GM23338 (cell line): Measurements from ENCODE around the gene CDH4. TPM values are rescaled to one million over a fixed set of nuclear protein-coding genes. Genes with fewer than 3 reads are reported as not detected.

Experiments
- ATAC-seq: fragments of 200-7000 bp; cut with Tn5 transposase; 3 replicates; pipeline ENCODE4 v1.9.1; 2020
- DNase-seq: peaks from one replicate; pipeline ENCODE4 v3.0.0-alpha.2; 2015; ENCODE audit warnings: low spot score
- H2AFZ ChIP-seq: fragments of 200-600 bp; sonication (generic); 2 replicates; pipeline ENCODE4 v1.8.0; 2016; ENCODE audit warnings: antibody characterized with exemption, mild to moderate bottlenecking, moderate library complexity
- H3F3A ChIP-seq: fragments of 200-600 bp; sonication (generic); replicated peaks from 2 replicates; pipeline ENCODE4 v1.8.0; 2017; ENCODE audit warnings: antibody characterized with exemption, mixed run types, low read depth
- H3K27ac ChIP-seq: fragments of 200-600 bp; sonication (generic); 2 replicates; pipeline ENCODE4 v1.6.1; 2016; ENCODE audit warnings: low read depth
- H3K27me3 ChIP-seq: fragments of 200-600 bp; sonication (generic); 2 replicates; pipeline ENCODE4 v1.8.0; 2016; ENCODE audit warnings: mild to moderate bottlenecking, mixed run types, moderate library complexity; ENCODE audit not compliant: insufficient read depth
- H3K36me3 ChIP-seq: fragments of 200-600 bp; sonication (generic); 2 replicates; pipeline ENCODE4 v1.8.0; 2016; ENCODE audit warnings: mild to moderate bottlenecking; ENCODE audit not compliant: insufficient read depth
- H3K4me1 ChIP-seq: fragments of 200-600 bp; sonication (generic); 2 replicates; pipeline ENCODE4 v1.8.0; 2016; ENCODE audit warnings: mild to moderate bottlenecking, moderate library complexity; ENCODE audit not compliant: insufficient read depth
- H3K4me2 ChIP-seq: fragments of 200-600 bp; sonication (generic); 2 replicates; pipeline ENCODE4 v1.7.1; 2017; ENCODE audit warnings: mixed run types
- H3K4me3 ChIP-seq: fragments of 200-600 bp; sonication (generic); 2 replicates; pipeline ENCODE4 v1.6.1; 2016; ENCODE audit warnings: mixed run types
- H3K79me2 ChIP-seq: fragments of 200-600 bp; sonication (generic); replicated peaks from 2 replicates; pipeline ENCODE4 v1.8.0; 2017; ENCODE audit warnings: mild to moderate bottlenecking; ENCODE audit not compliant: insufficient read depth
- H3K9me2 ChIP-seq: fragments of 200-600 bp; sonication (generic); 2 replicates; pipeline ENCODE4 v1.8.0; 2017; ENCODE audit not compliant: insufficient read depth
- H4K20me1 ChIP-seq: fragments of 200-600 bp; sonication (generic); replicated peaks from 2 replicates; pipeline ENCODE4 v1.8.0; 2017; ENCODE audit warnings: mild to moderate bottlenecking; ENCODE audit not compliant: insufficient read depth
- H3K27ac Mint-ChIP-seq: 2 replicates; pipeline ENCODE4 v1.8.0; 2020; ENCODE audit warnings: inconsistent platforms, mild to moderate bottlenecking, moderate library complexity, mixed read lengths
- H3K27me3 Mint-ChIP-seq: 3 replicates; pipeline ENCODE4 v1.8.0; 2022; ENCODE audit warnings: low read depth, mild to moderate bottlenecking, moderate library complexity, mixed read lengths, inconsistent platforms; ENCODE audit not compliant: insufficient read depth, poor library complexity
- H3K36me3 Mint-ChIP-seq: 3 replicates; pipeline ENCODE4 v1.8.0; 2021; ENCODE audit warnings: low read depth, mild to moderate bottlenecking, inconsistent platforms, moderate library complexity, mixed read lengths
- H3K4me1 Mint-ChIP-seq: 3 replicates; pipeline ENCODE4 v1.8.0; 2020; ENCODE audit warnings: mild to moderate bottlenecking, inconsistent platforms, mixed read lengths
- H3K4me3 Mint-ChIP-seq: 3 replicates; pipeline ENCODE4 v1.8.0; 2021; ENCODE audit warnings: moderate library complexity, mild to moderate bottlenecking, inconsistent platforms, mixed read lengths
- H3K9me3 Mint-ChIP-seq: 3 replicates; pipeline ENCODE4 v1.8.0; 2020; ENCODE audit warnings: moderate library complexity, mild to moderate bottlenecking, inconsistent platforms, mixed read lengths
- CREB1 ChIP-seq: fragments of 250-450 bp; sonication (Bioruptor Pico); IDR thresholded peaks from 2 replicates; pipeline ENCODE4 v1.5.0; 2020; ENCODE audit warnings: low read depth, mild to moderate bottlenecking, moderate library complexity
- CTCF ChIP-seq, 2 experiments: fragments of 200-600 bp in 1 of 2; sonication (generic) in 1 of 2; conservative IDR thresholded peaks; 2 replicates each; pipeline versions ENCODE4 v1.5.1 to v1.6.1; 2016 to 2017; ENCODE audit warnings: antibody characterized with exemption in 2 of 2, low read depth in 2 of 2, mild to moderate bottlenecking in 2 of 2, moderate library complexity in 1 of 2
- ETS1 ChIP-seq: IDR thresholded peaks from 2 replicates; pipeline ENCODE4 v1.6.1; 2016; ENCODE audit warnings: antibody characterized with exemption
- EZH2 ChIP-seq: fragments of 200-600 bp; sonication (generic); IDR thresholded peaks from one replicate; pipeline ENCODE4 v1.8.0; 2017; ENCODE audit warnings: antibody characterized with exemption, mild to moderate bottlenecking, low read depth; ENCODE audit not compliant: unreplicated experiment
- EZH2phosphoT487 ChIP-seq: fragments of 200-600 bp; sonication (generic); IDR thresholded peaks from one replicate; pipeline ENCODE4 v1.8.1; 2018; ENCODE audit warnings: antibody characterized with exemption; ENCODE audit not compliant: unreplicated experiment
- JUNB ChIP-seq: IDR thresholded peaks from one replicate; pipeline ENCODE4 v1.6.1; 2016; ENCODE audit warnings: antibody characterized with exemption; ENCODE audit not compliant: unreplicated experiment
- NANOG ChIP-seq: IDR thresholded peaks from 2 replicates; pipeline ENCODE4 v1.6.1; 2016; ENCODE audit warnings: antibody characterized with exemption, borderline replicate concordance
- POLR2AphosphoS5 ChIP-seq: IDR thresholded peaks from 2 replicates; pipeline ENCODE4 v1.6.1; 2016; ENCODE audit warnings: antibody characterized with exemption, low read depth
- REST ChIP-seq: IDR thresholded peaks from one replicate; pipeline ENCODE4 v1.6.1; 2018; ENCODE audit warnings: antibody characterized with exemption; ENCODE audit not compliant: unreplicated experiment
- STAT1 ChIP-seq: IDR thresholded peaks from one replicate; pipeline ENCODE4 v1.6.1; 2016; ENCODE audit warnings: antibody characterized with exemption; ENCODE audit not compliant: unreplicated experiment
- ZNF114 ChIP-seq: fragments of 250-450 bp; sonication (Bioruptor Pico); IDR thresholded peaks from 2 replicates; pipeline ENCODE4 v1.5.0; 2020; ENCODE audit warnings: mild to moderate bottlenecking, moderate library complexity
- ZNF331 ChIP-seq: fragments of 250-450 bp; sonication (Bioruptor Pico); IDR thresholded peaks from 2 replicates; pipeline ENCODE4 v1.5.0; 2020; ENCODE audit warnings: low read depth, mild to moderate bottlenecking, moderate library complexity
- ZNF462 ChIP-seq: fragments of 250-450 bp; sonication (Bioruptor Pico); IDR thresholded peaks from 2 replicates; pipeline ENCODE4 v1.5.0; 2020; ENCODE audit warnings: mild to moderate bottlenecking, moderate library complexity
- polyA plus RNA-seq: library from polyadenylated mRNA; unstranded; fragments of >200 nt; fragmentation: Nextera tagmentation; extraction: Ambion mirVana; gene quantifications from 2 replicates; pipeline ENCODE4 v1.2.1, GENCODE V29; 2016
- total RNA-seq: library from RNA; depleted of rRNA; stranded (reverse); fragments of >200 nt; shearing (Covaris generic); gene quantifications from 2 replicates; pipeline ENCODE4 v1.2.3, GENCODE V29; 2014

CDH4 gene
- total and polyA plus RNA-seq, 2 experiments from 2014 or later: 1.2 to 4.2 TPM

GRCh38 chr20:61803915-61804751 lies 552.1 kb downstream of the CDH4 start:
- peaks cover 13% of the 10 kb centered on the region for H3K4me1 Mint-ChIP-seq
- no peak overlapping the region for H3K4me3 ChIP-seq
- DNase-seq: no peak
- H4K20me1 ChIP-seq: no peaks in the 10 kb centered on the region
- H3K79me2 ChIP-seq: no peaks in the 10 kb centered on the region
- ATAC-seq: peak; percentile 17
- no peaks in the 10 kb centered on the region for H3K27me3 ChIP-seq
- no peaks in the 10 kb centered on the region for H3K4me1 ChIP-seq
- H3K27ac ChIP-seq: no peak overlapping the region
- H3K27ac Mint-ChIP-seq: no peak overlapping the region
- no peak overlapping the region for H3K4me2 ChIP-seq
- no peaks in the 10 kb centered on the region for H3K36me3 ChIP-seq
- H3K4me3 Mint-ChIP-seq: no peak overlapping the region
- H3K36me3 Mint-ChIP-seq: no peaks in the 10 kb centered on the region
- no peak overlapping the region for H2AFZ ChIP-seq
- no peaks in the 10 kb centered on the region for H3K9me2 ChIP-seq
- H3K9me3 Mint-ChIP-seq: no peaks in the 10 kb centered on the region
- H3K27me3 Mint-ChIP-seq: peaks cover 19% of the 10 kb centered on the region
- TF ChIP-seq CREB1 (CRISPR knock-in tag) (no peak), EZH2phosphoT487 (no peak), NANOG (no peak), JUNB (no peak), ETS1 (no peak), EZH2 (no peak), REST (no peak), STAT1 (no peak), POLR2AphosphoS5 (no peak), ZNF331 (CRISPR knock-in tag) (no peak), ZNF114 (CRISPR knock-in tag) (no peak), CTCF (conservative IDR thresholded peaks at IDR 0.05; ENCODE audit: low read depth in 2 of 2) (no peak), ZNF462 (CRISPR knock-in tag) (no peak)
- no peaks in the 10 kb centered on the region for H3F3A ChIP-seq
